OCI-LY7 (cell line): Measurements from ENCODE around the gene SPATA6L. TPM values are rescaled to one million over a fixed set of nuclear protein-coding genes. Genes with fewer than 3 reads are reported as not detected.

Source experiments
- BruUV-seq: library from RNA; stranded (reverse); fragments of 400-500 nt; replicated peaks from 2 replicates; lab custom pipeline; 2021; lab: Mats Ljungman, UMichigan
- CTCF ChIA-PET: fragments of 300-600 bp; sonication (Branson Sonifier 250); formaldehyde crosslinking; loops from one replicate; lab custom pipeline; 2022; ENCODE audit warnings: antibody characterized with exemption; ENCODE audit not compliant: unreplicated experiment; lab: Charles Lee
- POLR2A ChIA-PET: fragments of 300-600 bp; sonication (Branson Sonifier 250); formaldehyde crosslinking; loops from one replicate; lab custom pipeline; 2022; ENCODE audit warnings: antibody characterized with exemption; lab: Charles Lee
- DNase-seq: peaks from one replicate; pipeline ENCODE4 v3.0.0-alpha.2; 2015; ENCODE audit warnings: low spot score
- H2AFZ ChIP-seq: fragments of 200-600 bp; sonication (generic), shearing (Covaris generic); 2 replicates; pipeline ENCODE4 v1.6.1; 2014; ENCODE audit warnings: mild to moderate bottlenecking, antibody characterized with exemption, low read length, moderate library complexity
- H3K27ac ChIP-seq: fragments of 200-600 bp; sonication (generic); 2 replicates; pipeline ENCODE4 v1.5.1; 2014; ENCODE audit warnings: mixed run types, low read depth, mild to moderate bottlenecking, moderate library complexity, low read length, inconsistent platforms; ENCODE audit not compliant: poor library complexity, severe bottlenecking
- H3K36me3 ChIP-seq: fragments of 200-600 bp; sonication (generic); 2 replicates; pipeline ENCODE4 v1.6.1; 2014; ENCODE audit warnings: mild to moderate bottlenecking, antibody characterized with exemption, low read length, moderate library complexity, mixed read lengths; ENCODE audit not compliant: insufficient read depth
- H3K4me1 ChIP-seq: fragments of 200-600 bp; sonication (generic); 2 replicates; pipeline ENCODE4 v1.5.1; 2014; ENCODE audit warnings: mild to moderate bottlenecking, low read length; ENCODE audit not compliant: insufficient read depth, poor library complexity, severe bottlenecking
- H3K4me2 ChIP-seq: fragments of 200-600 bp; sonication (generic); 2 replicates; pipeline ENCODE4 v1.6.1; 2014; ENCODE audit warnings: mild to moderate bottlenecking, low read length
- H3K4me3 ChIP-seq: fragments of 200-600 bp; sonication (generic); 2 replicates; pipeline ENCODE4 v1.5.1; 2014; ENCODE audit warnings: mild to moderate bottlenecking, low read depth, low read length; ENCODE audit not compliant: poor library complexity, severe bottlenecking
- H3K79me2 ChIP-seq: fragments of 200-600 bp; sonication (generic); 2 replicates; pipeline ENCODE4 v1.6.1; 2016; ENCODE audit warnings: low read depth, mild to moderate bottlenecking, low read length, moderate library complexity, mixed read lengths; ENCODE audit not compliant: insufficient read depth
- H3K9me2 ChIP-seq: fragments of 200-600 bp; sonication (generic); 2 replicates; pipeline ENCODE4 v1.6.1; 2016; ENCODE audit warnings: mild to moderate bottlenecking, low read length, mixed read lengths; ENCODE audit not compliant: insufficient read depth
- H3K9me3 ChIP-seq: fragments of 200-600 bp; sonication (generic); 2 replicates; pipeline ENCODE4 v1.6.1; 2014; ENCODE audit warnings: mild to moderate bottlenecking, mixed run types, low read length, mixed read lengths
- H4K20me1 ChIP-seq: fragments of 200-600 bp; sonication (generic); 2 replicates; pipeline ENCODE4 v1.6.1; 2014; ENCODE audit warnings: mild to moderate bottlenecking, antibody characterized with exemption, low read length, moderate library complexity, mixed read lengths; ENCODE audit not compliant: insufficient read depth
- CTCF ChIP-seq: fragments of 200-600 bp; sonication (generic); conservative IDR thresholded peaks from 2 replicates; pipeline ENCODE4 v1.5.1; 2014; ENCODE audit warnings: mild to moderate bottlenecking, antibody characterized with exemption, low read length, moderate library complexity, mixed read lengths
- EZH2phosphoT487 ChIP-seq: fragments of 200-600 bp; sonication (generic); IDR thresholded peaks from 2 replicates; pipeline ENCODE4 v1.6.1; 2018; ENCODE audit warnings: low read depth, borderline replicate concordance, mild to moderate bottlenecking, mixed run types, antibody characterized with exemption, low read length, moderate library complexity, mixed read lengths
- intact Hi-C: fragments of 100-400 bp; cut with micrococcal nuclease; formaldehyde crosslinking; loops from one replicate; pipeline ENCODE4 v1.10.0; 2022; ENCODE audit not compliant: unreplicated experiment
- total RNA-seq, 2 experiments: library from RNA; depleted of rRNA in 1 of 2; stranded (reverse); fragments of >200 nt in 1 of 2; shearing (Covaris generic) in 1 of 2; gene quantifications; 2 replicates each; pipeline ENCODE4 v1.2.3, GENCODE V29; 2014 to 2022

The SPATA6L gene
- total RNA-seq, 2 experiments from 2014 or later, result 0.49 TPM; not detected in 1

DNA sequence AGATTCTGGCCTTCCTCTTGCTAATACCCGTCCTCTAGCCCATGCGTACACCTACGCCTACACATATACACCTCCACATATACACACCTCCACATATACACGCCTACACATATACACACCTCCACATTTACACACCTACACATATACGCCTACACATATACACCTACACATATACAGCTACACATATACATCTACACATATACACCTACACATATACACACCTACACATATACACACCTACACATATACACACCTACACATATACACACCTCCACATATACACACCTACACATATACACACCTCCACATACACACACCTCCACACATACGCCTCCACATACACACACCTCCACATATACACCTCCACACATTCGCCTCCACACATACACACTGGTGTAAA, 47.6 kb upstream of the SPATA6L start:
- Histone ChIP-seq H3K4me3 (no peak overlapping the region), H3K4me2 (no peak overlapping the region), H3K9me3 (peaks cover 4% of the 10 kb centered on the region; the same call in 1 of the 2 replicates), H2AFZ (no peak overlapping the region), H4K20me1 (no peaks in the 10 kb centered on the region), H3K36me3 (peaks cover 96% of the 10 kb centered on the region), H3K27ac (no peak overlapping the region), H3K4me1 (peaks cover 4% of the 10 kb centered on the region), H3K79me2 (no peaks in the 10 kb centered on the region), H3K9me2 (no peaks in the 10 kb centered on the region)
- POLR2A ChIA-PET, result interaction anchor here (0.6 to 1.1 kb wide), 2 partner anchors 16 to 1568 kb away, joined by 3 to 4 read pairs; no protein-coding TSS in a partner anchor
- BruUV-seq, result no TSS peak
- intact Hi-C loops, result no loop called here
- no peak for DNase-seq
- CTCF ChIA-PET, result no interaction called here
- TF ChIP-seq EZH2phosphoT487, result no peak
- no peak for TF ChIP-seq CTCF

GRCh38 chr9:4709380-4709779, 43.1 kb upstream of the SPATA6L start:
- no peak overlapping the region for H2AFZ ChIP-seq
- CTCF ChIA-PET, result no interaction called here
- TF ChIP-seq EZH2phosphoT487 (no peak), CTCF (no peak)

GRCh38 chr9:4706971-4707622, 40.8 kb upstream of the SPATA6L start:
- intact Hi-C loops, result no loop called here
- no peak overlapping the region for H3K4me3 ChIP-seq
- ChIA-PET CTCF (no interaction called here), POLR2A (interaction anchor here (0.8 to 1.9 kb wide), 5 partner anchors 8 to 39 kb away, joined by 3 to 8 read pairs (median 3); no protein-coding TSS in a partner anchor)
- H3K9me3 ChIP-seq, result no peaks in the 10 kb centered on the region
- no peak overlapping the region for H3K4me2 ChIP-seq
- H2AFZ ChIP-seq, result no peak overlapping the region
- H3K9me2 ChIP-seq, result no peaks in the 10 kb centered on the region
- H3K79me2 ChIP-seq, result no peaks in the 10 kb centered on the region
- TF ChIP-seq EZH2phosphoT487 (no peak), CTCF (no peak)
- H4K20me1 ChIP-seq, result no peaks in the 10 kb centered on the region
- no peaks in the 10 kb centered on the region for H3K4me1 ChIP-seq
- H3K36me3 ChIP-seq, result peaks cover 93% of the 10 kb centered on the region
- BruUV-seq, result no TSS peak
- H3K27ac ChIP-seq, result no peak overlapping the region
- DNase-seq, result no peak

More at GRCh38 chr9:4709380-4709779, 43.1 kb upstream of the SPATA6L start:
- BruUV-seq, result no TSS peak
- peaks cover 2% of the 10 kb centered on the region for H3K4me1 ChIP-seq
- H3K36me3 ChIP-seq, result peaks cover 93% of the 10 kb centered on the region
- POLR2A ChIA-PET, result interaction anchor here (0.6 to 1.8 kb wide), 3 partner anchors 11 to 31 kb away, joined by 3 to 5 read pairs (median 3); partner anchors contain the start of gene AK3
- intact Hi-C loops, result no loop called here
- H3K79me2 ChIP-seq, result no peaks in the 10 kb centered on the region
- no peak for DNase-seq
- peaks cover 4% of the 10 kb centered on the region; the same call in 1 of the 2 replicates for H3K9me3 ChIP-seq
- no peak overlapping the region for H3K27ac ChIP-seq
- H3K4me3 ChIP-seq, result no peak overlapping the region
- no peaks in the 10 kb centered on the region for H4K20me1 ChIP-seq
- no peaks in the 10 kb centered on the region for H3K9me2 ChIP-seq
- H3K4me2 ChIP-seq, result no peak overlapping the region
